AG09319 (cell line): ENCODE results near the gene HOXD10.

Experiments used
- DNase-seq: peaks from one replicate; pipeline ENCODE4 v3.0.0-alpha.2; 2010; ENCODE audit warnings: low read depth; ENCODE audit errors: extremely low read depth
- CTCF ChIP-seq: IDR thresholded peaks from 2 replicates; pipeline ENCODE4 v1.5.1; 2011; ENCODE audit warnings: low read depth, mild to moderate bottlenecking, inconsistent platforms, low read length, moderate library complexity

Gene HOXD10

GRCh38 chr2:176074919-176075425 lies 41.6 kb upstream of the HOXD10 start:
- TF ChIP-seq CTCF = no peak
- no peak for DNase-seq

- TF ChIP-seq CTCF = no peak
- no peak for DNase-seq
Observed at GRCh38 chr2:176075481-176075880, 41.1 kb upstream of the HOXD10 start.

DNA sequence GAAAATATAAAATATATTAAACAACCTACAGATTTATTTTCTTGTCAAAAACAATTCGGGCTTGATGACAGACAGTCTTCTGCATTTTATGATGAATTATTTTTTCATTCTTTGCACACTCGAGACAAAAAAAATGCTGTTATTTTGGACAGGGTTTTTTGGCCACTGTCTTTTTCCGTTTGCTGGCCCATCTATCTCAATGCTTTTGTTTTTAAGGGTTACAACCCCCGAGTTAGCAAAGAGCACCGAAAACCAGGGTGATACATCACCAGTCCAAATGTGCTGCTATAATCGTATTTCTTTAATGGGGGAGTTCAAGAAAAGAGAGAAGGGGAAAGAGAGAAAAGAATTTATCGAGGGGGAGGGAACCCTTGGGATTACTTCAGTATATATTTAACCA lies 40.5 kb upstream of the HOXD10 start:
- DNase-seq = no peak
- no peak for TF ChIP-seq CTCF

- no peak for TF ChIP-seq CTCF
- DNase-seq = no peak
Observed at GRCh38 chr2:176076796-176077195, 39.8 kb upstream of the HOXD10 start.

DNA sequence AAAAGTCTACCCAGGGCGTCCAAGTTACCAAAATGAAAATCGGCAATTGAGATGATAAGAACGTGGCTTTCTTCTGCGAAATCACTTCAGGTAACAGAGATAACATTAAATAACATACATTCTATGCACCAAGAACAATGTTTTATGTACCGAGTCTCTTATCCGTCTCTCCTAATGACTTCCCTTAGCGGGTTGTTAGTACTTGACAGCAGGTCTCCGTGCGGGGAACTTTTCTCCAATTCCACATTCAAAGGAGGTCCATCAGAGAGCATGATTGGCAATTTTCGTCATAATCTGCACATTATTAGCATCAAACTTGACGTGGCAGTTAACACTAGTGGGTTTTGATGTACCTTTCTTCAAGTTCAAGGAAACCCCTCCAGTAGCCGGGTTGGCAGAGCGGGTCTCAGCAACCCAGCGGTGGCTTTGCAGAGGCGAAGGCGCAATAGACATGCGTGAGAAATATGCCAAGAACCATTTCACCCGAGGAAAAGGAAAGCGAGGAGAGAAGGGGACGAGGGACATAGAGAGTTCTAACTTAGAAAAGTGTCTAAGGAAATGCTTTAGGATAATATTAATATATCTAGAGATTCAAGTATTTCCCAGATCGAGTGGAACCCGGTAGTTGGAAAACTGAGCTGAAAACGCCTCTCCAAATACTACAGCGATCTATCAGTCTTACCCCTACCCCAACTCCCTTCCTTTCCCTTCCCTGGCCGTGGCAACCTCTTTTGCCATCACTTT lies 37.9 kb upstream of the HOXD10 start:
- no peak for DNase-seq
- no peak for TF ChIP-seq CTCF

GRCh38 chr2:176079285-176079830 lies 37.2 kb upstream of the HOXD10 start:
- DNase-seq = no peak
- no peak for TF ChIP-seq CTCF

- no peak for DNase-seq
- TF ChIP-seq CTCF = peak; percentile 39
Observed at GRCh38 chr2:176079831-176080539, 36.6 kb upstream of the HOXD10 start.
